WTC11 (cell line): ENCODE data around the gene ADGRG3. TPM values are rescaled to one million over a fixed set of nuclear protein-coding genes. Genes with fewer than 3 reads are reported as not detected.

Experiments used
- ATAC-seq: fragments of 200-7000 bp; cut with Tn5 transposase; 2 replicates; pipeline ENCODE4 v1.10.0; 2021; ENCODE audit warnings: mild to moderate bottlenecking, moderate library complexity
- CTCF ChIA-PET: fragments of 300-600 bp; sonication (Branson Sonifier 250); formaldehyde crosslinking; loops from one replicate; lab custom pipeline; 2021; ENCODE audit warnings: antibody characterized with exemption; lab: Charles Lee
- POLR2A ChIA-PET: fragments of 350-600 bp; sonication (Branson Sonifier 250); formaldehyde crosslinking; loops from one replicate; lab custom pipeline; 2021; ENCODE audit warnings: antibody characterized with exemption; lab: Charles Lee
- DNase-seq: peaks from one replicate; pipeline ENCODE4 v3.0.0; 2021; ENCODE audit warnings: low spot score
- H3K27ac Mint-ChIP-seq: 2 replicates; pipeline ENCODE4 v1.8.0; 2021; ENCODE audit warnings: mixed read lengths
- H3K27me3 Mint-ChIP-seq: 2 replicates; pipeline ENCODE4 v1.8.0; 2021; ENCODE audit warnings: low read depth, mild to moderate bottlenecking, moderate library complexity, mixed read lengths
- H3K36me3 Mint-ChIP-seq: 2 replicates; pipeline ENCODE4 v1.8.0; 2021; ENCODE audit warnings: mixed read lengths
- H3K4me1 Mint-ChIP-seq: 2 replicates; pipeline ENCODE4 v1.8.0; 2022; ENCODE audit warnings: mixed read lengths
- H3K4me3 Mint-ChIP-seq: 2 replicates; pipeline ENCODE4 v1.8.0; 2021; ENCODE audit warnings: mild to moderate bottlenecking, moderate library complexity, mixed read lengths
- H3K9me3 Mint-ChIP-seq: 2 replicates; pipeline ENCODE4 v1.8.0; 2021; ENCODE audit warnings: mixed read lengths
- ARID4B ChIP-seq: sonication (generic); formaldehyde crosslinking; IDR thresholded peaks from 2 replicates; pipeline ENCODE4 v1.8.0; 2023; ENCODE audit warnings: missing genetic modification reagents, mild to moderate bottlenecking, borderline replicate concordance
- CDX4 ChIP-seq: fragments of 250-450 bp; sonication (Bioruptor Pico); IDR thresholded peaks from 2 replicates; pipeline ENCODE4 v1.9.0; 2021; ENCODE audit warnings: moderate library complexity, mild to moderate bottlenecking, inconsistent platforms, borderline replicate concordance
- FOXK1 ChIP-seq: sonication (generic); formaldehyde crosslinking; IDR thresholded peaks from 2 replicates; pipeline ENCODE4 v1.8.0; 2022; ENCODE audit warnings: mild to moderate bottlenecking, moderate library complexity, missing genetic modification reagents
- GABPB1 ChIP-seq: sonication (generic); formaldehyde crosslinking; IDR thresholded peaks from 2 replicates; pipeline ENCODE4 v1.8.1; 2023; ENCODE audit warnings: mild to moderate bottlenecking, missing genetic modification reagents
- JUN ChIP-seq: sonication (generic); formaldehyde crosslinking; IDR thresholded peaks from 2 replicates; pipeline ENCODE4 v1.8.0; 2023; ENCODE audit warnings: mild to moderate bottlenecking, missing genetic modification reagents
- SMAD3 ChIP-seq: sonication (generic); formaldehyde crosslinking; IDR thresholded peaks from 2 replicates; pipeline ENCODE4 v1.8.0; 2022; ENCODE audit warnings: missing genetic modification reagents, mild to moderate bottlenecking, borderline replicate concordance
- USF1 ChIP-seq: sonication (generic); formaldehyde crosslinking; IDR thresholded peaks from 2 replicates; pipeline ENCODE4 v1.8.0; 2022; ENCODE audit warnings: mild to moderate bottlenecking, missing genetic modification reagents
- ZNF121 ChIP-seq: sonication (generic); formaldehyde crosslinking; IDR thresholded peaks from 2 replicates; pipeline ENCODE4 v1.8.0; 2023; ENCODE audit warnings: missing genetic modification reagents
- total RNA-seq: library from RNA; stranded (reverse); gene quantifications from 3 replicates; pipeline ENCODE4 v1.2.3, GENCODE V29; 2021
- TF ChIP-seq, protein P1 (sequence below): sonication (generic); formaldehyde crosslinking; IDR thresholded peaks from 2 replicates; pipeline ENCODE4 v1.8.1; 2023; ENCODE audit warnings: mild to moderate bottlenecking, moderate library complexity, missing genetic modification reagents
- TF ChIP-seq, protein P2 (sequence below): sonication (generic); formaldehyde crosslinking; IDR thresholded peaks from 2 replicates; pipeline ENCODE4 v1.8.1; 2022; ENCODE audit warnings: low read depth, missing genetic modification reagents, borderline replicate concordance
- TF ChIP-seq, protein P3 (sequence below): fragments of 200-600 bp; IDR thresholded peaks from 2 replicates; pipeline ENCODE4 v1.8.0; 2022; ENCODE audit warnings: antibody characterized with exemption

Gene ADGRG3
- total RNA-seq, 1 experiment from 2014 or later: 0.44 TPM

DNA sequence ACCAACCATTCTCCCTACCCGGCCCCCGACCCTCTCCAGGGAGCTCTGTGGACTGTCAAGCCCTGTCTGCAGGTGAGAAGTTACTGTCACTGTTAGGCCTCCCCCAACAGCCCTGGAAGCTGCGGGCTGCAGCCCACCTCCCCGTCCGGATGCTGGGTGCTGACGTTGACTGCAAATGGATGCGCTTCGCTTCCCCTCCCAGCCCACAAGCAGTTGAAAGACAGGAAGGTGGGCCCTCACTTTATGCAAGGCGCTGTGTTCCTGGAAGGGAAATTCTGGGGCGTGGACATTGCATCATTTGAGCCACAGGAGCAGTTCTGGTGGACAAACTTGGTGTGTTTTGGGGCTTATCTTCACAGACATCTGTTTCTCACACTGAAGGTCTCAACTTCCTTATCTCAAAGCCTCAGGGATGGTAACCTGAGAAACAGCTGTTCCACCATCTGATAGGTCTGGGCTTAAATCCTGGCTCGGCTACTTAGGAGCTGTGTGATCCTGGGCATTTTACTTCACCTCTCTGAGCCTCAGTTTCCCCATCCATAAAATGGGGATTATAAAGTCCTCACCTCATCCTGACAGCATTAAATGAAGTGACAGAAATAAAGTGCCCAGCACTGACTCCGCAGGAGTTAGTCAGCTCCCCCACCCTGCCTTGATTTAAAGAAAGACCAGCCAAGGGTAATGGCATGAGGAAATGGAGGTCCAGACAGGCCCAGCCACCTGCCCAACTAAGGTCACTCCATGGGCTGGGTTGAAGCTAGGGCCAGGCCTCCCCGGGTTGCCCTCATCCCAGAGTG lies 21.9 kb downstream of the ADGRG3 start:
- Mint-ChIP-seq H3K27me3 (no peaks in the 10 kb centered on the region; the same call in 1 of the 2 replicates), H3K4me1 (peaks cover 15% of the 10 kb centered on the region), H3K9me3 (no peaks in the 10 kb centered on the region), H3K4me3 (no peak overlapping the region), H3K36me3 (no peaks in the 10 kb centered on the region), H3K27ac (no peak overlapping the region)
- POLR2A ChIA-PET: interaction anchor here (0.6 kb wide), 1 partner anchor 137 kb away, joined by 3 read pairs; no protein-coding TSS in a partner anchor
- CTCF ChIA-PET: interaction anchor here (0.9 to 2.5 kb wide), 3 partner anchors 22 to 47 kb away, joined by 3 to 8 read pairs (median 3); no protein-coding TSS in a partner anchor
- TF ChIP-seq GABPB1 (CRISPR knock-in tag): peak; percentile 46
- TF ChIP-seq, protein P1, sequence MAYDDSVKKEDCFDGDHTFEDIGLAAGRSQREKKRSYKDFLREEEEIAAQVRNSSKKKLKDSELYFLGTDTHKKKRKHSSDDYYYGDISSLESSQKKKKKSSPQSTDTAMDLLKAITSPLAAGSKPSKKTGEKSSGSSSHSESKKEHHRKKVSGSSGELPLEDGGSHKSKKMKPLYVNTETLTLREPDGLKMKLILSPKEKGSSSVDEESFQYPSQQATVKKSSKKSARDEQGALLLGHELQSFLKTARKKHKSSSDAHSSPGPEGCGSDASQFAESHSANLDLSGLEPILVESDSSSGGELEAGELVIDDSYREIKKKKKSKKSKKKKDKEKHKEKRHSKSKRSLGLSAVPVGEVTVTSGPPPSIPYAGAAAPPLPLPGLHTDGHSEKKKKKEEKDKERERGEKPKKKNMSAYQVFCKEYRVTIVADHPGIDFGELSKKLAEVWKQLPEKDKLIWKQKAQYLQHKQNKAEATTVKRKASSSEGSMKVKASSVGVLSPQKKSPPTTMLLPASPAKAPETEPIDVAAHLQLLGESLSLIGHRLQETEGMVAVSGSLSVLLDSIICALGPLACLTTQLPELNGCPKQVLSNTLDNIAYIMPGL (CRISPR knock-in tag): no peak
- ATAC-seq (no peak), DNase-seq (no peak)

DNA sequence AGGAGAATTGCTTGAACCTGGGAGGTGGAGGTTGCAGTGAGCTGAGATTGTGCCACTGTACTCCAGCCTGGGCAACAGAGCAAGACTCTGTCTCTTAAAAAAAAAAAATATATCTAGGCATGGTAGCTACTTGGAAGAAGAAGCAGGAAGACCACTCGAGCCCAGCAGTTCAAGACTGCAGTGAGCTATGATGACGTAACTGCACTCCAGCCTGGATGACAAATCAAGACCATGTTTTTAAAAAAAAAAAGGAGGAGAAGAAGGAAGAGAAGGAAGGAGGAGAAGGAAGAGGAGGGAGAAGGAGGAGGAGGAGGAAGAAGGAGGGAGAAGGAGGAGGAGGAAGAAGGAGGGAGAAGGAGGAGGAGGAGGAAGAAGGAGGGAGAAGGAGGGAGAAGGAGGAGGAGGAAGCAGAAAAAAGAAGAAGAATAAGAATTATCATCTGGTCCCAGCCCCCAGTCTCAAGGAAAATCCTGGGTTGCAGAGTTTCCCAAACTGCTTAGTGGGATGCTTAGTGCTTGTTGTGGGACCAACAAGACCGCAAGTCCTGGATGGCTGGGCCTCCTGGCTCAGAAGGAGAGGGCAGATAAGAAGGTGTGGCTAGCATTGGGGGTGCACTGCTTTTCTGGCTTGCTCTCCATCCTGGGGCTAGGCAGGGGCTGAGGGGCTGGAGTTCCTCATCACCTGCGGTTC lies 22.8 kb downstream of the ADGRG3 start:
- H3K9me3 Mint-ChIP-seq: no peaks in the 10 kb centered on the region
- CTCF ChIA-PET: interaction anchor here (0.9 to 2.5 kb wide), 3 partner anchors 23 to 228 kb away, joined by 3 to 8 read pairs (median 3); partner anchors contain the start of gene POLR2C
- H3K27me3 Mint-ChIP-seq: no peaks in the 10 kb centered on the region; the same call in 1 of the 2 replicates
- ATAC-seq: no peak
- H3K4me1 Mint-ChIP-seq: peaks cover 17% of the 10 kb centered on the region
- no peaks in the 10 kb centered on the region for H3K36me3 Mint-ChIP-seq
- TF ChIP-seq JUN (no peak), FOXK1 (CRISPR knock-in tag) (no peak), ZNF121 (CRISPR knock-in tag) (no peak), ARID4B (CRISPR knock-in tag) (no peak), CDX4 (CRISPR knock-in tag) (no peak), USF1 (CRISPR knock-in tag) (no peak), SMAD3 (CRISPR knock-in tag) (no peak)
- TF ChIP-seq, protein P2, sequence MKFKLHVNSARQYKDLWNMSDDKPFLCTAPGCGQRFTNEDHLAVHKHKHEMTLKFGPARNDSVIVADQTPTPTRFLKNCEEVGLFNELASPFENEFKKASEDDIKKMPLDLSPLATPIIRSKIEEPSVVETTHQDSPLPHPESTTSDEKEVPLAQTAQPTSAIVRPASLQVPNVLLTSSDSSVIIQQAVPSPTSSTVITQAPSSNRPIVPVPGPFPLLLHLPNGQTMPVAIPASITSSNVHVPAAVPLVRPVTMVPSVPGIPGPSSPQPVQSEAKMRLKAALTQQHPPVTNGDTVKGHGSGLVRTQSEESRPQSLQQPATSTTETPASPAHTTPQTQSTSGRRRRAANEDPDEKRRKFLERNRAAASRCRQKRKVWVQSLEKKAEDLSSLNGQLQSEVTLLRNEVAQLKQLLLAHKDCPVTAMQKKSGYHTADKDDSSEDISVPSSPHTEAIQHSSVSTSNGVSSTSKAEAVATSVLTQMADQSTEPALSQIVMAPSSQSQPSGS (CRISPR knock-in tag): no peak
- TF ChIP-seq, protein P3, sequence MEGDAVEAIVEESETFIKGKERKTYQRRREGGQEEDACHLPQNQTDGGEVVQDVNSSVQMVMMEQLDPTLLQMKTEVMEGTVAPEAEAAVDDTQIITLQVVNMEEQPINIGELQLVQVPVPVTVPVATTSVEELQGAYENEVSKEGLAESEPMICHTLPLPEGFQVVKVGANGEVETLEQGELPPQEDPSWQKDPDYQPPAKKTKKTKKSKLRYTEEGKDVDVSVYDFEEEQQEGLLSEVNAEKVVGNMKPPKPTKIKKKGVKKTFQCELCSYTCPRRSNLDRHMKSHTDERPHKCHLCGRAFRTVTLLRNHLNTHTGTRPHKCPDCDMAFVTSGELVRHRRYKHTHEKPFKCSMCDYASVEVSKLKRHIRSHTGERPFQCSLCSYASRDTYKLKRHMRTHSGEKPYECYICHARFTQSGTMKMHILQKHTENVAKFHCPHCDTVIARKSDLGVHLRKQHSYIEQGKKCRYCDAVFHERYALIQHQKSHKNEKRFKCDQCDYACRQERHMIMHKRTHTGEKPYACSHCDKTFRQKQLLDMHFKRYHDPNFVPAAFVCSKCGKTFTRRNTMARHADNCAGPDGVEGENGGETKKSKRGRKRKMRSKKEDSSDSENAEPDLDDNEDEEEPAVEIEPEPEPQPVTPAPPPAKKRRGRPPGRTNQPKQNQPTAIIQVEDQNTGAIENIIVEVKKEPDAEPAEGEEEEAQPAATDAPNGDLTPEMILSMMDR: no peak
- TF ChIP-seq, all 79 proteins: peak for 0
- no peak overlapping the region for H3K27ac Mint-ChIP-seq
- POLR2A ChIA-PET: interaction anchor here (0.6 kb wide), 1 partner anchor 136 kb away, joined by 3 read pairs; no protein-coding TSS in a partner anchor
- no peak for DNase-seq
- no peak overlapping the region for H3K4me3 Mint-ChIP-seq
